Suprapubic skin (tissue), 4 donors: Measurements from ENCODE around the gene MARK1.

Experiments
- CTCF ChIP-seq, 2 donors: fragments of 200-600 bp in 1 of 2; fragments of 450-650 bp in 1 of 2; sonication (generic) in 1 of 2; IDR thresholded peaks; one replicate each; pipeline ENCODE4 v1.5.1; 2016 to 2019; ENCODE audit warnings: antibody characterized with exemption in 2 of 2, mild to moderate bottlenecking in 1 of 2, moderate library complexity in 1 of 2
- EP300 ChIP-seq: sonication (generic); formaldehyde crosslinking; IDR thresholded peaks from one replicate; pipeline ENCODE4 v1.6.1; 2017; ENCODE audit warnings: antibody characterized with exemption
- POLR2A ChIP-seq, 2 donors: fragments of 450-650 bp; IDR thresholded peaks; one replicate each; pipeline ENCODE4 v1.6.1; 2017; ENCODE audit warnings: antibody characterized with exemption in 2 of 2, mild to moderate bottlenecking in 2 of 2, moderate library complexity in 2 of 2
- POLR2AphosphoS5 ChIP-seq, 3 donors: sonication (generic); formaldehyde crosslinking; IDR thresholded peaks; one replicate each; pipeline ENCODE4 v1.6.1; 2017; ENCODE audit warnings: antibody characterized with exemption in 3 of 3

- no peak for TF ChIP-seq POLR2A (IDR thresholded peaks at IDR 0.05)
- no peak for TF ChIP-seq CTCF (IDR thresholded peaks at IDR 0.05)
- TF ChIP-seq POLR2AphosphoS5 (IDR thresholded peaks at IDR 0.05) = no peak
- no peak for TF ChIP-seq EP300
Measured at GRCh38 chr1:220666349-220666748, 138.4 kb downstream of the MARK1 start.
